Stimulated activated CD4-positive, alpha-beta T cell treated with anti-CD3 and anti-CD28 coated beads, Interleukin-12 subunit alpha, Interleukin-12 subunit beta, amount 100 ng/mL, for 4 hours (primary cell): ENCODE data around the gene NBL1.

Experiments used
- DNase-seq: peaks from one replicate; pipeline ENCODE4 v3.0.0-alpha.2; 2020

Gene NBL1

GRCh38 chr1:19647643-19648042, 3.5 kb downstream of the NBL1 start:
- DNase-seq: no peak

- no peak for DNase-seq
Observed at GRCh38 chr1:19648239-19648638, 4.1 kb downstream of the NBL1 start.

- DNase-seq: no peak
Observed at GRCh38 chr1:19648689-19649088, 4.6 kb downstream of the NBL1 start.

- no peak for DNase-seq
Observed at GRCh38 chr1:19650416-19651140, 6.5 kb downstream of the NBL1 start.

GRCh38 chr1:19651141-19651737, 7.1 kb downstream of the NBL1 start:
- DNase-seq: no peak

GRCh38 chr1:19654386-19654785, 10.3 kb downstream of the NBL1 start:
- DNase-seq: no peak

- no peak for DNase-seq
Observed at GRCh38 chr1:19654886-19655717, 11.0 kb downstream of the NBL1 start.

GRCh38 chr1:19655718-19656080, 11.6 kb downstream of the NBL1 start:
- no peak for DNase-seq

GRCh38 chr1:19656134-19656779, 12.1 kb downstream of the NBL1 start:
- no peak for DNase-seq

- no peak for DNase-seq
Observed at GRCh38 chr1:19656780-19657466, 12.8 kb downstream of the NBL1 start.

- no peak for DNase-seq
Observed at GRCh38 chr1:19657511-19657910, 13.4 kb downstream of the NBL1 start.

- DNase-seq: no peak
Observed at GRCh38 chr1:19658186-19658585, 14.1 kb downstream of the NBL1 start.

- no peak for DNase-seq
Observed at GRCh38 chr1:19661721-19662228, 17.7 kb downstream of the NBL1 start.

GRCh38 chr1:19662313-19662712, 18.2 kb downstream of the NBL1 start:
- no peak for DNase-seq

GRCh38 chr1:19664453-19665185, 20.5 kb downstream of the NBL1 start, which contains the start of gene HTR6:
TSS of gene HTR6 (plus strand) at chr1:19664875. CDS start at chr1:19665754, 879 bp downstream.
- DNase-seq: peak; percentile 48

GRCh38 chr1:19665186-19665495, 21.0 kb downstream of the NBL1 start:
- no peak for DNase-seq

GRCh38 chr1:19665496-19666465, 21.7 kb downstream of the NBL1 start:
- no peak for DNase-seq

- no peak for DNase-seq
Observed at GRCh38 chr1:19668888-19669287, 24.8 kb downstream of the NBL1 start.

- no peak for DNase-seq
Observed at GRCh38 chr1:19670787-19671186, 26.7 kb downstream of the NBL1 start.

GRCh38 chr1:19672237-19672636, 28.1 kb downstream of the NBL1 start:
- no peak for DNase-seq

GRCh38 chr1:19675797-19676196, 31.7 kb downstream of the NBL1 start:
- DNase-seq: no peak
